NOMO-1 treated with DMSO at 0.1 percent for 48 hours (cell line): ENCODE results near the gene CLCF1.
A peak's percentile ranks its signal among the peaks of the same experiment; 100 is the strongest.

Experiments used
- DNase-seq: peaks from one replicate; lab custom pipeline; 2025; ENCODE audit not compliant: unreplicated experiment; lab: John Stamatoyannopoulos, UW

The CLCF1 gene

GRCh38 chr11:67364169-67364568, 9.2 kb downstream of the CLCF1 start:
- DNase-seq, result no peak

GRCh38 chr11:67357831-67358670, 15.3 kb downstream of the CLCF1 start:
- DNase-seq, result no peak

GRCh38 chr11:67356864-67357561, 16.4 kb downstream of the CLCF1 start:
- DNase-seq, result peak; percentile 86

GRCh38 chr11:67356387-67356863, 17.0 kb downstream of the CLCF1 start:
- DNase-seq, result no peak

- DNase-seq, result no peak
Observed at GRCh38 chr11:67355794-67356386, 17.5 kb downstream of the CLCF1 start.

- no peak for DNase-seq
Observed at GRCh38 chr11:67355023-67355793, 18.2 kb downstream of the CLCF1 start.

- peak; percentile 36 for DNase-seq
Observed at GRCh38 chr11:67354075-67355022, 19.0 kb downstream of the CLCF1 start.

- peak; percentile 98 for DNase-seq
Observed at GRCh38 chr11:67353317-67354074, 19.9 kb downstream of the CLCF1 start, which contains the start of gene POLD4. Gene POLD4, minus strand, starts transcription at chr11:67353546. Its CDS starts 147 bp downstream, at chr11:67353399.

- DNase-seq, result peak; percentile 70
Observed at GRCh38 chr11:67352546-67353316, 20.7 kb downstream of the CLCF1 start.

GRCh38 chr11:67351275-67352005, 22.0 kb downstream of the CLCF1 start:
- DNase-seq, result peak; percentile 70

GRCh38 chr11:67349928-67350465, 23.4 kb downstream of the CLCF1 start:
- DNase-seq, result no peak

GRCh38 chr11:67349457-67349856, 23.9 kb downstream of the CLCF1 start:
- DNase-seq, result no peak

- DNase-seq, result no peak
Observed at GRCh38 chr11:67349036-67349435, 24.4 kb downstream of the CLCF1 start.

GRCh38 chr11:67347964-67348749, 25.2 kb downstream of the CLCF1 start:
- no peak for DNase-seq

GRCh38 chr11:67345920-67346819, 27.2 kb downstream of the CLCF1 start:
- peak; percentile 30 for DNase-seq
